Right lobe of liver (tissue), 4 donors: ENCODE data around the gene LRRC28.

Source experiments
- CTCF ChIP-seq, 4 donors: fragments of 200-600 bp in 3 of 4; fragments of 450-650 bp in 1 of 4; IDR thresholded peaks; one replicate each; pipeline versions ENCODE4 v1.5.1 to v1.8.0; 2016 to 2022; ENCODE audit warnings: antibody characterized with exemption in 4 of 4, mild to moderate bottlenecking in 2 of 4
- POLR2A ChIP-seq: fragments of 450-650 bp; IDR thresholded peaks from one replicate; pipeline ENCODE4 v1.6.1; 2017; ENCODE audit warnings: antibody characterized with exemption, mild to moderate bottlenecking
- donor health status: DM: no; HTN: no; CAD: no.
- donor health status: DM: no; HTN: no; CAD: no.
- donor health status: DM: no; HTN: yes; CAD: no.

DNA sequence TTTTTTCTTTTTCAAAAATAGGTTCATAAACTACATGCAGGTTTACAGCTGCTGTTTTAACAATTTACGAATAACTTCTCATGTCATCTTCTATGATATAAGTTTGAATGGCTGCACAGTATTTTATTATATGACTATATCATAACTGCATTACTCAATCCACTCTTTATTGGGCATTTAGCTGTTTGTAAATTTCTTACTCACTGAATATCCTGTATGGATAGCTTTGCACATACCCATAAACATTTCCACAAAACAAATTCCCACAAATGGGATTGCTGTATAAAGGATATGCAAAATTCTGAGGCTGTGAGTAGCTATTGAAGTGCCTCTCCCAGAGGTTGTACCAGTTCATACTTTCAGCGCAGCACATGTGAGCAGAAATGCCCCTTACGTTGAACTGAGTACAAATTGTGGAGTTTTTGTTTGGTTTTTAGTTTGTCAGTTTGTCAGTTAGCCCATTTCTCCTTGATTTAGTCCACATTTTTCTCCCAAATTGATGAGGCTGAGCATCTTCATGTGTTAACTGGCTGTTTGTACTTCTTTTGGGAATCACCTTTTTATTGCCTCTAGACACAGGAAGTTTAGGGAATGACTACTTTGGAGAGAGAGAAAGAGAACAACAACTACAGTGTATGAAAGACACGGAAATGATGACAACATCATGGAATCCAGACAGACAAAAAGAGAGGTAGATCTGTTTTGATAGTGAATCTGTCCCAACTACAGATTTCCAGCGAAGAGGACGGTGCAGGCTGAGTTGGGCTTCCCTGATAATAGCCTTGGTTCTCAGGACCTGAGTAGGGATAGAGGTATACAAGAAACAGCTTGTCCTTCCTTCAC lies 26.7 kb upstream of the LRRC28 start:
- TF ChIP-seq CTCF (IDR thresholded peaks at IDR 0.05) (no peak), POLR2A (no peak)
